ACHN (cell line): ENCODE results near the gene PICALM.
A peak's percentile ranks its signal among the peaks of the same experiment; 100 is the strongest.
"Not testable (repeated sequence)": the region's sequence is repeated elsewhere in the genome, so short reads cannot be mapped to it uniquely, and the experiment has no call there.

Experiments used
- DNase-seq: peaks from one replicate; pipeline ENCODE4 v3.0.0-alpha.2; 2015
- in situ Hi-C: cut with HindIII; loops from 2 replicates; pipeline ENCODE4 v1.10.0; 2017; ENCODE audit warnings: low sequenced_read_pairs, low pct_ligation_motif_present, low pct_unique_long_range_greater_than_20kb

PICALM gene, protein sequence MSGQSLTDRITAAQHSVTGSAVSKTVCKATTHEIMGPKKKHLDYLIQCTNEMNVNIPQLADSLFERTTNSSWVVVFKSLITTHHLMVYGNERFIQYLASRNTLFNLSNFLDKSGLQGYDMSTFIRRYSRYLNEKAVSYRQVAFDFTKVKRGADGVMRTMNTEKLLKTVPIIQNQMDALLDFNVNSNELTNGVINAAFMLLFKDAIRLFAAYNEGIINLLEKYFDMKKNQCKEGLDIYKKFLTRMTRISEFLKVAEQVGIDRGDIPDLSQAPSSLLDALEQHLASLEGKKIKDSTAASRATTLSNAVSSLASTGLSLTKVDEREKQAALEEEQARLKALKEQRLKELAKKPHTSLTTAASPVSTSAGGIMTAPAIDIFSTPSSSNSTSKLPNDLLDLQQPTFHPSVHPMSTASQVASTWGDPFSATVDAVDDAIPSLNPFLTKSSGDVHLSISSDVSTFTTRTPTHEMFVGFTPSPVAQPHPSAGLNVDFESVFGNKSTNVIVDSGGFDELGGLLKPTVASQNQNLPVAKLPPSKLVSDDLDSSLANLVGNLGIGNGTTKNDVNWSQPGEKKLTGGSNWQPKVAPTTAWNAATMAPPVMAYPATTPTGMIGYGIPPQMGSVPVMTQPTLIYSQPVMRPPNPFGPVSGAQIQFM

DNA sequence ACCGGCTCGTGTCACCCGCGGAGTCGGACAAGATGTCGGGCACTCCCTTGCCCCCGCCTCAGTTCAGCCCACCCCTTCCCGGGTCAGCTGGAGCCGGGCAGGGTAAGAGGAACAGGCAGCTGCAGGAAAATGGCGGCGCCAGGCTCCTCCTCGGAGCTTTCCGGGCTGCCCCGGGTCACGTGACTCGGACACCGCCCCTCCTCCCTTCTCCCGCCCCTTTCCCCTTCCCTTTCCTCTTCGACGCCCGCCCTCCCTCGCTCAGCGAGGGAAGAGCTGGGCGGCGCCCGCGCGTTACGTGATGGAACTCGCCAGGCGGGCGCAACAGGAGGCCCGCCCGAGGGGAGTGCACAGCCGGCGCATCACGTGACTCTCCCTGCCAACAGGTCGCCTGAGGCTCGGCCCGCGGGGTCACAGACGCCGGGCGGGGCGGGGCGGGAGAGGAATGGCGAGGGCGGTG lies at the start of gene PICALM:
TSS of gene PICALM (minus strand) at position 134 of the 457 bp plus-strand sequence. CDS start 304 bp downstream, outside the sequence.
- in situ Hi-C loops: no loop called here
- DNase-seq: peak; percentile 98

DNA sequence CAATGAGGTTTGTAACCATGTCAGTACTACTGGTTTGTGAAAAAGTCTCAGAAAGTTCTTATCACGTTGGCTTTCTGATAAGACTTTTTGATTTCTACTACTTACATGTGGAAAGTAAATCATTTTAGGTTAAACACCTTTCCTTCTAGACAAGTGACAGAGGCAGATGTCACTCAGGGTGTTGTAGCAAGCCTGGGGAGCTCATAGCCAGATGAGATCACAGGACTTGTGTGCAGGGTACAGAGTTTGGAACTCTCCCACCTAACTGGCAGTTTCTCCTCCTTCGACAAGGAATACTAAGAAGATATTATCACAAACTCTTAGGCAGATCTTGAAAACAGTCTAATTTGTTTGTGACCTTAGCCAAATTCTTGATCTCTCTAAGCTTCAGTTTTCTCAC lies 49.4 kb upstream of the PICALM start:
- no peak for DNase-seq
- in situ Hi-C loops: no loop called here

DNA sequence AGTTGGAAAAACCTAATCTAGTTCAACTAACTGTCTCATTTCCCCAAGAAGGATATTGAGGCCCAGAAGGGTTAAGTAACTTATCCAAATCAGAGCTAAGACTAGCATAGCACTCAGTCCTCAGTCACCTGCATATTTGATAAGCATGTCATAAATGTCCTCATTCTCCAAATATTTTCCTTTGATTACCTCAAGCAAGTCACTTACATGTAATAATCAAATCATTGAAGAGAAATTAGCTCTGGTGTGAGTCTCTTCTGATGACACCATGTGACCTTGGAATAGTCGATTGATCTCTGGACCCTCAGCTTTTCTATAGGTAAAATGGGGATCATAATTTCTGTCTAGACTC lies 48.8 kb upstream of the PICALM start:
- peak; percentile 30 for DNase-seq
- in situ Hi-C loops: no loop called here

DNA sequence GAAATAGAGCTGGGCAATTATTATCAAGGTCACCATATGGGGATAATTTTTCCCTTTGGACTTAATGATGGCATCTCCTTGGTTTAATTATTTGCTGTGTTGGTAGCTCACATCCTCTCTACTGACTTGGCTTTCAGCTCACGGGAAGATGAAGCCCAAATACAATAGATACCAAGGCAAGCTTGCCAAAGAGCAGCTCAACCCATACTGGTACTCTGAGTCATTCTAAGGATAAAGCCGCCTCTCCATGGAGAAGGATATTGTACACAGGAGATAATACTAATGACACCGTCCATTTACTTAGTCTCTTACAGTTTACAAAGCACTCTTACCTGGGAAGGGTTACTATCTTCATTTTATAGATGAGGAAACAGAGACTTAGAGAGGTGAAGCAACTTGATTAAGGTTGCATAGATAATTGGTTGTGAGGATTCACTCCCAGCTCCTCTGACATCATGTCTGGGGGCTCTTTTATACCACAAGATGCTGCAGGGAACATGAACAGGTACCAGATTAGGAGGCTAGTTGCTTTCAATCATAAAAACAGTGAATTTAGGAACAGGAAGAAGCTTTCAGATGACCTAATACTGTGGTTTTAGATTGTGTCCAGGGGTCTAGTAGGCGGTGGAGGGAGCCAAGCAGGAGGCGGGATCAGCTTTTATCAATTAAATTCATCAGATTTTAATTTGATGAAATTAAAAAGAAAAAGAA lies 48.3 kb upstream of the PICALM start:
- DNase-seq: peak; percentile 73
- in situ Hi-C loops: no loop called here

DNA sequence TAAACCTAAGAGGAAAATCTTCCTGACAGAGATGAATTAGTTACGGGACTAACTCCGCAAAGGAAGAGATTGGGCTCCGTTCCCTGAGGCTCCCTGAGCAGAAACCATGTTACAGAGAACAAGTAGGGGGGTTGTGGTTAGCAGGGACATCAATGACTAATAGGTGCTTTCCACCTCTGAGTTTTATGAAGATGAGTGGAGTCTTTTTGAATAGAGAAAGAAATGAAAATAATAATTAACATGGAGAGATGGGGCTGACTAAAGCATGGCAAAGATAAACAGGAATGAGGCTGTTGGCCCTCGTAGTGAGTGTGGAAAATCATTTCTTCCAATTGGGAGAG lies 47.5 kb upstream of the PICALM start:
- peak; percentile 88 for DNase-seq

DNA sequence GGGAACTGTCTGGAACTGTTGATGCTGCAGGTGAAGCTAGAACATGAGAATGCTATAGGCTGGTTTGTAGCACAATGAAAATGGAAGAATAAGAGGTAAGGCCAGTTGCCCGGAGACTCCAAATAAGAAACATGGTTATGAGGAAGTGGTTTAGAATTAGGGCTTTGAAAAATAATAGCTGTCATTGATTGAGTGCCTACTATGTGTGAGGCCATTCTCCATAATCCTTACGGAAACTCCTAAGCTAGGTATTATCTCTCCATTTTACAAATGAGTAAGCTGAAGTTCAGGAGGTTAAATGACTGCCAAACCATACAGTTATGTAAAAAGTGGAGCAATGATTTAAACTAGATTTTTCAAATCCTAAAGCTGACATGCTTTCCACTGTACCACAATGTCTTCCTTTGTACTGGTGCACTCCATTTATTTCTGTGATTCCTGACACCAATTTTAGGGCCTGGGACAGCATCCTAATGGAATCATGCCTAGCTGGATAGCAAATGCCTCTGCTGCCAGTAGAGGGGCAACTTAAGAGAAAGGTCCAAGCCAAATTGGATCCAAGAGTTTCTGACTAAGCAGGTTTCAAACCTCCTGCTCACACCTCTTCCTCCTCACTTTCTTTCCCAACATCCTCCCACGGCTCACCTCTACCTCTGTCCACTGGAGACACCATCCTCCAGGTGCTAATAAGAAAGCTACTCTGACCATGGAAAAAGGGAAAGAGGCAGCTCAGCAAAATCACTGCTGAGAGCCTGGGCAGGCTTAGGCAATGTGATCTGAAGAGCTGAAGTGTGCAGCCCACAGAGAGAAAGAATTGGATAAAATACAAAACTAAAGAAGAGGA lies 46.9 kb upstream of the PICALM start:
- peak; percentile 62 for DNase-seq
- in situ Hi-C loops: no loop called here

More for the DNA sequence above, 47.5 kb upstream of the PICALM start:
- in situ Hi-C loops: no loop called here

DNA sequence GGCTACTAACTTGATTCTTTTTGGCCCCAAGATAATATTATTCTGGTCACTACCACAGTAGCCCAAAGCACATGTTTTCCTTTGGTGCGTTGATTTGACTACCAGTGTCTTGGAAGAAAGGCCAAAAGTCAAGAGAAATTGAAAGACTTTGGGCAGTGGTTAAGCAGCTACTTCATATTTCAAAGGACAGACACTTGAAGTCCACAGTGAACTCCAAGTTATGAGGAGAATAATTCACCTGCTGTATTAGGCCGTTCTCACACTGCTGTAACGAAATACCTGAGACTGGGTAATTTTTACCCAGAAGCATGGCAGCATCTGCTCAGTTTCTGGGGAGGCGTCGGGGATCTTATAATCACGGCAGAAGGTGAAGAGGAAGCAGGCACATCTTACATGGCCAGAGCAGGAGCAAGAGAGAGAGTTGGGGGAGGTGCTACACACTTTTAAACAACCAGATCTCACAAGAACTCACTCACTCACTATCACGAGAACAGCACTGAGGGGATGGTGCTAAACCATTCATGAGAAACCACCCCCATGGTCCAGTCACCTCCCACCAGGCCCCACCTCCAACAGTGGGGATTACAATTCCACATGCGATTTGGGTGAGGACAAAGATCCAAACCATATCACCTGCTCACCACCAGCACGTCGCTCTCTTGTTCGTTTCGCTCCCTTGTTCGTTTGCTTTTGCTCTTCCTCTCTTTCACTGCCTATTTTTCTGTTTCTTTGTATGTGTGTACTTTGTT lies 40.2 kb upstream of the PICALM start:
- in situ Hi-C loops: no loop called here
- DNase-seq: no peak

DNA sequence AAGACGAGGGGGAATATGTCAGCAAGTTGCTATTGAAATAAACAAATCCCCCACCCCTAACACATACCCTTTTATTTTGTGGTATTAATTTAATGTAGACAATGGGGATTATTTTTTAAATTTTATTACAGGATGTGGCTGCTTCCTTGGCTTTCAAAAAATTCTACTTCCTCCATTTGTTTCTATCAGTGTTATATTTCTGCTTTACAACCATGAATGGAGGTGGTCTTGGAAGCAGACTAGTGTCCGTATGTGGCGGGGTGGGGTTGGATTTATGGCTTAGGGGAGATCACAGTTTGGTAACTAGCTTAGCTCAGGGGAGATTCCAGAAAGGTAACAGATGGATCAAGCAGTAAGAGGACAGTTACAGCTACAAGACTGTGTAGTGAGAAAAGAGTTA lies 39.3 kb upstream of the PICALM start:
- no peak for DNase-seq
- in situ Hi-C loops: no loop called here

DNA sequence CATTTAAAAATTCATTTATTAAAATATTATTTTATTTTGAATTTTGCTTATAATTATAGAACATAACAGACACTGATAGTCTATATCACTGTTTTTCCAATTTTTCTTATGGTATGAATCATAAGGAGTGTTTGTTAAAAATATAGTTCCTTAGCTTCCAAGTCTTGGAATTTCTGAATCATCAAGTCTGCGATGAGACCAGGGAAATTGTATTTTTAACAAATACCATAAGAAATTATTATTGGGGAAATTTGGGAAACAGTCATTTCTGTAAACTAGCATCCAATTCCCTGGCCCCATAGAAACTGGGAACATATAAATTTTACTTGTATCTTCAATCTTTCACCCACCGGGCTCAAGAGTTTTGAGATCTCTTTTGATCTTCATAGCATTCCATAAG lies 38.0 kb upstream of the PICALM start:
- no peak for DNase-seq
- in situ Hi-C loops: no loop called here

DNA sequence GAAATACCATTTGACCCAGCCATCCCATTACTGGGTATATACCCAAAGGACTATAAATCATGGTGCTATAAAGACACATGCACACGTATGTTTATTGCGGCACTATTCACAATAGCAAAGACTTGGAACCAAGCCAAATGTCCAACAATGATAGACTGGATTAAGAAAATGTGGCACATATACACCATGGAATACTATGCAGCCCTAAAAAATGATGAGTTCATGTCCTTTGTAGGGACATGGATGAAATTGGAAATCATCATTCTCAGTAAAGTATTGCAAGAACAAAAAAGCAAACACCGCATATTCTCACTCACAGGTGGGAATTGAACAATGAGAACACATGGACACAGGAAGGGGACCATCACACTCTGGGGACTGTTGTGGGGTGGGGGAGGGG lies 37.1 kb upstream of the PICALM start:
- in situ Hi-C loops, DNase-seq: not testable (repeated sequence)

DNA sequence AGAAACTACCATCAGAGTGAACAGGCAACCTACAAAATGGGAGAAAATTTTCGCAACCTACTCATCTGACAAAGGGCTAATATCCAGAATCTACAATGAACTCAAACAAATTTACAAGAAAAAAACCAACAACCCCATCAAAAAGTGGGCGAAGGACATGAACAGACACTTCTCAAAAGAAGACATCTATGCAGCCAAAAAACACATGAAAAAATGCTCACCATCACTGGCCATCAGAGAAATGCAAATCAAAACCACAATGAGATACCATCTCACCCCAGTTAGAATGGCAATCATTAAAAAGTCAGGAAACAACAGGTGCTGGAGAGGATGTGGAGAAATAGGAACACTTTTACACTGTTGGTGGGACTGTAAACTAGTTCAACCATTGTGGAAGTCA lies 36.7 kb upstream of the PICALM start:
- DNase-seq, in situ Hi-C loops: not testable (repeated sequence)

DNA sequence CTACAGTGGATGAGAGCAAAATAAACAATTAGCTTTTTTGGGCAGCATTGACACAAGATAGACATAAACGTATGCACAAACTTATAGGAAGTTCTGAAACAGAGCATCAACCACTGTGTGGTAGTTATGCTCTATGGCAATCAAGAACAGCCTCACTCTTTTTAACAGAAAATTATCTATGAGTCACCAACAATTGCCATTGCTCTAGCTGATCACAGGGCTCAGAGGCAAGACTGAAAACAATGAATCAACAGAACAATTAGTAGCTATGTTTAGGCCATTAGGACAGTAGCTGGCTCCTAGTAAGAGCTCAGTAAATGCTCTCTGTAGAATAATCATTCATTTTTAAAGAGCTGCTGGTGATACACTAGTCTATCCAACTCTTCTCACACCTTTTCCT lies 34.9 kb upstream of the PICALM start:
- DNase-seq: no peak
- in situ Hi-C loops: no loop called here

DNA sequence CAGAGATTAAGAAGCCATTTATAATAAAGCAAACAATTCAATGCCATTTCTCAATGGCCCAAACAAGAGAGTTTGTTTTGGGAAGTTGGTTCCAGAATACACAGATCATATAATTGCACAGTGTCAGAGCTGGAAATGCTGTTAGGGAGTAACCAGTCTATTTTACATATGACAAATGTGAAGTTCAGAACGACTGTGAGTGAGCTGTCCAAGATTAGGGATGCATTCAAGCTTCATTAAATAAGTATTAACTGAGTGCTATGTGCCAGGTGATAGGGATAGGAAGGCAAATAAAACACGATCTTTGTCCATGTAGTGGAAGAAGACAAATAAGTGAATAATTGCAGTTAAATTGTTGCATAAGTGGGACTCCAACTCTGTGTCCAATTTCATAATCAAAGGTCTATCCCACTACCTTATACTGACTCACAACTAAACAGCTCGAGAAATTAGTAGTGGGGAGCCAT lies 33.1 kb upstream of the PICALM start:
- no peak for DNase-seq

DNA sequence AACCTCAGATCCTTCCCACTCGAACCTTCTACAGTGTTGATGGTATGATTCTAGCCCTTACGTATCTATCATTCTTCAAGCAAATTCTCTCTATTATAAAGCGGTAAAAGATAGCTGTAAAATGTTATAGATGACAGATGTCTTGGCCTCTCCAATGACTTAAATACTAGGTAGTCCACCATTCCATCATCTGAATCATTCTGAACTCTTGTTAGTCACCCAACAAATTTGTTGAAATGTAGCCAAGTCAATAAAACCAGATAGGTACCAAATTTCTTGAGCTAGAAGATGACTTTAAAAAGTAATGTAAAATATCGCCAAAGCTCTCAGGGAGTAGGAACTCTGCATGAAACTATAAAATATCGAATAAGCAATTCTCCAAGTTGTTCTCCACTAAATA lies 32.6 kb upstream of the PICALM start:
- in situ Hi-C loops: no loop called here
- no peak for DNase-seq

More for the DNA sequence above, 33.1 kb upstream of the PICALM start:
- in situ Hi-C loops: no loop called here

DNA sequence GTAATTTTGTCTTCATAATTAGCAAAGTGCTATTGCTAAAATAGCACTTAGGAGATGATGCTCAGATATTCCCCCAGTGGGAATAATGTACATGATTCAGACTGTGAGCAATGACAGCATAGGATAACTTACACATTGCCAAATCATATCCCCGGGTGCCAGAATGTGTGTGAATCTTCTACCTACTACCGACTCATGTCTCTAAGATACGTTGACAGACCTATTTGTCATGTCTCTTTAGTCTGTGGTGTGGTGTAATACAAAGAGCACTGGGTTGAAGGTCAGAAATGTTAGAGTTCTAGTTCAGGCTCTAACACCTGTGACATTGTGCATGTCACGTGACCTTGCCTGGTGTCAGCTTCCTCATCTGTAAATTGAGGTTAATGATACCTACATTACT lies 31.0 kb upstream of the PICALM start:
- in situ Hi-C loops: no loop called here

DNA sequence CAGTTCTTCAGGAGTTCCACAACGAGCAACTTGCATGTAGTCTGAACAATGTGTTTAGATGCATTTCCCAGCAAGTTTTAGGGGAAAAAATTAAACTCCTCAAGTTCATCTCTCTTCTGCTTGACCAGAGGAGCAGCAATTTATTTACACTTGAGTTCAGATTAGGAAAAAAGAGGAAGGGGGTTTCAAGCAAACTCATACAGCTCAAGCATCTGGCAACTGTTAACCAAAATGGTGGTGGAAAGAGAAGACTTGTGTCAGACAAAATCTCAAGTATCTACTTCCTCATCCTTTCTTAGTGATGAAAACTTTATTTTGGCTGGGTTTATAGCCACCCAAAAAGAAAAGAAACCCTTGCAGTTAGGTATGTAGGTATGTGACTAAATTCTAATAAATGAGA lies 29.1 kb upstream of the PICALM start:
- DNase-seq: no peak
- in situ Hi-C loops: no loop called here

More for the DNA sequence above, 31.0 kb upstream of the PICALM start:
- DNase-seq: no peak

DNA sequence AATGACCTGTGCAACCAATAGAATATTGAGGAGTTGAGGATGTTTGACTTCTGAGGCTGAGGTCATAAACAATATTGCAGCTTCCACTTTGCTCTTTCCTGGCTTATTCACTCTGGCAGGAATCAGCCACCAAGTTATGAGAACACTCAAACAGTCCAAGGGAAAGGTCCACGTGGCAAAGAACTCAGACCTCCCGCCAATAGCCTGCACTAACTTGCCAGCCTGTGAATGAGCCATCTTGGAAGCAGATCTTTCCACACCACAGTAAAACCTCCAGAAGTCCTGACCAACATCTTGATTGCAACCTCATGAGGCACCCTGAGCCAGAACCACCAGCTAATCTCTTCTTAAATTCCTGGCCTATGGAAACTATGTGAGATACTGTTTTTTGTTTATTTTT lies 22.7 kb upstream of the PICALM start:
- no peak for DNase-seq
- in situ Hi-C loops: no loop called here

DNA sequence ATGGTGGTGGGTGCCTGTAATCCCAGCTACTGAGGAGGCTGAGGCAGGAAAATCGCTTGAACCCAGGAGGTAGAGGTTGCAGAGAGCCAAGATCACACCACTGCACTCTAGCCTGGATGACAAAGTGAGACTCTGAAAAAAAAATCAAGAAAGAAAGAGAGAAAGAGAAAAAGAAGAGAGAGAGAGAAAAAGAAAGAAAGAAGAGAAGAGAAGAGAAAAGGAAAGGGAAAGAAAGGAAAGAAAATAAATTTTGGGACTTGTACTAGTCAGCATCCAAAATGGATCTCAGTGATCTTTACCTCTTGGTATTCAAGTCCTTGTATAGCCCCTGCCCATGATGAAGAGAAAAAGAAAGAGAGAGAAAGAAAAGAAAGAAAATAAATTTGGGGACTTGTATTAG lies 22.2 kb upstream of the PICALM start:
- in situ Hi-C loops: no loop called here
- no peak for DNase-seq
